ENCODE measurements around the gene EFNA1. TPM values are rescaled to one million over a fixed set of nuclear protein-coding genes. Genes with fewer than 3 reads are reported as not detected.

Gene EFNA1
- 0.89 and 0.91 TPM in 2 replicates for total RNA-seq (2014; rRNA removed; shearing (Covaris generic))

DNA sequence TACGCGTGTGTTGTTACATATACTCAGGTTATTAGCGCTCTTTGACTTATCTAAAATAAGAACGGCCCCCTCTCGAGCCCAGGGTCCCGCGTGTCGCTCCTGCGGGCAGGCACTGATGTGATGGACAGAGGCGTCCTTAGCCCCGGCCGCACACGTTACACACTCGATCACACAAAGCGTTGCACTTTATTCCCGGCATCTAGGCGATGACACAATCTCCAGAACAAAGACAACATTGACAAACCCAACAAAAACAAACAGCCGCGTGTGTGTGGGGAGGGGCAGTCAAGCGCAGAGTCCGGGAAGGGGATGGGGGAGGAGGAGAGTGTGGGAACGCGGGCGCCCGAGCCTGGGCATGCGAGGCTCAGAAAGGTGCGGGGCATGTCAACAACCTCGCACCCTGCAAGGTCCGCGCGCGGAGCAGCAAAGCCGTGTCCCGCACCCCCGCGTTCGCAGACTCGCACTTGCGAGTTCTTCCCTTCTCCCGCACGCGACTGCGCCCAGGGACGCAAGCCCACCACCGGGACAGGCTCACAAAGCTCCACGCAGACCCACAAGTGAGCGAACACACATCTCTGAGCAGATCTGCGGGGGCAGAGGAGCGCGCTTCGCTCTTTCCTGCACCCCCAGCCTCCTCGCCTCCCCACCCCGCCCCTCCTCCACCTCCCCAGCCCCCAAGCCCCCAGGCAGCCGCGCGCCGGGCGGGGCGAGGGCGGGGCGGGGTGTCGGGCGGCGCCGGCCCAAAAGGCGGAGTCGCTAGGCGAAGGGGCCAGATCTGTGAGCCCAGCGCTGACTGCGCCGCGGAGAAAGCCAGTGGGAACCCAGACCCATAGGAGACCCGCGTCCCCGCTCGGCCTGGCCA, at the start of gene EFNA1:
Gene EFNA1, plus strand, starts transcription at position 772 of the 862 bp plus-strand sequence. CDS start 102 bp downstream, outside the sequence.
- H3K27me3 ChIP-seq (replicated peaks) = peaks cover 23% of the 10 kb centered on the region
- H3K9me3 ChIP-seq (replicated peaks) = no peaks in the 10 kb centered on the region
- peak within 1 kb of the TSS; percentile 37 for H3K4me3 ChIP-seq
- H3K36me3 ChIP-seq = no peaks in the 10 kb centered on the region
- H3K27ac ChIP-seq = no peak within 1 kb of the TSS; the same call in 1 of the 2 replicates
- H3K4me1 ChIP-seq (replicated peaks) = peaks cover 65% of the 10 kb centered on the region
- peak; percentile 80 to 81 for DNase-seq (ENCODE audit: low read depth in 1 of 2, low spot score in 2 of 2)

DNA sequence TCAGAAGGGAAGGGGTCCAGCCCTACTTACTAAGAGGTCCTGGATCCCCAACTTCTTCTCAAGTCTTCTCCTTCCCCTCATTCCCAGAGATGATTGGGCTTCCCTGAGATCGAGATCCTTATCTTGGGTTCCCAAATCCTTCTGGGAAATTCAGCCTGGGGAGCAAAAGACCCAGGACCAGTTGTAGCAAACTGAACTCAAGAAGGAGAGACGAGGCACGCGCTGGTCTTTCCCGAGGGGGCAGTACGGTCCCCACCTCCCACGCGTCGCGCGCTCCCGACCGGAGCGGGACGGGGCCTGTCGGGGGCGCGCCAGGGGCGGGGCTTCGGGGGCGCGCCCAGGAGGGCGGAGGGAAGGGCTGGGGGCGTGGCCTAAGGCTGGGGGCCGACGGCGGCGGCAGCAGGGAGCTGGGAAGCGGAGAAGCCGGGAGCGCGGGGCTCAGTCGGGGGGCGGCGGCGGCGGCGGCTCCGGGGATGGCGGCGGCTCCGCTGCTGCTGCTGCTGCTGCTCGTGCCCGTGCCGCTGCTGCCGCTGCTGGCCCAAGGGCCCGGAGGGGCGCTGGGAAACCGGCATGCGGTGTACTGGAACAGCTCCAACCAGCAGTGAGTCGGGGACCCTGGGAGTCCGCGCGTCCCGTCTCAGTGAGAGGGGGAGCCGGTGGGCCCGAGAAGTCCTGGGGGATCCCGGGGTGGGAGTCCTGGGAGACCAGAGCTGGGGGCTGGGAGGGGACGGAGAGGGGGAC, 49.0 kb upstream of the EFNA1 start, which contains the start of gene EFNA3:
Gene EFNA3, plus strand, starts transcription at position 369 of the 741 bp plus-strand sequence. Its CDS starts 105 bp downstream, at position 474.
- peaks cover 68% of the 10 kb centered on the region for H3K27me3 ChIP-seq (replicated peaks)
- no peaks in the 10 kb centered on the region for H3K36me3 ChIP-seq
- H3K4me1 ChIP-seq (replicated peaks) = peaks cover 37% of the 10 kb centered on the region
- DNase-seq (ENCODE audit: low read depth in 1 of 2, low spot score in 2 of 2) = peak in 1 of 2 experiments; percentile 69
- H3K9me3 ChIP-seq (replicated peaks) = no peaks in the 10 kb centered on the region
- peak within 1 kb of the TSS; percentile 29 for H3K4me3 ChIP-seq
- H3K27ac ChIP-seq = no peak within 1 kb of the TSS

- H3K27ac ChIP-seq = no peak overlapping the region
- no peak overlapping the region for H3K4me3 ChIP-seq
- H3K27me3 ChIP-seq (replicated peaks) = peaks cover 72% of the 10 kb centered on the region
- DNase-seq (ENCODE audit: low read depth in 1 of 2, low spot score in 2 of 2) = no peak
- no peaks in the 10 kb centered on the region for H3K9me3 ChIP-seq (replicated peaks)
- H3K4me1 ChIP-seq (replicated peaks) = peaks cover 37% of the 10 kb centered on the region
- no peaks in the 10 kb centered on the region for H3K36me3 ChIP-seq
These were observed 48.5 kb upstream of the EFNA1 start for GRCh38 chr1:155079210-155079486.

GRCh38 chr1:155079487-155080311, 48.0 kb upstream of the EFNA1 start:
- DNase-seq (ENCODE audit: low read depth in 1 of 2, low spot score in 2 of 2) = no peak
- Histone ChIP-seq H3K4me1 (replicated peaks) (peaks cover 42% of the 10 kb centered on the region), H3K27me3 (replicated peaks) (peaks cover 68% of the 10 kb centered on the region), H3K4me3 (no peak overlapping the region), H3K36me3 (no peaks in the 10 kb centered on the region), H3K9me3 (replicated peaks) (no peaks in the 10 kb centered on the region), H3K27ac (no peak overlapping the region)

DNA sequence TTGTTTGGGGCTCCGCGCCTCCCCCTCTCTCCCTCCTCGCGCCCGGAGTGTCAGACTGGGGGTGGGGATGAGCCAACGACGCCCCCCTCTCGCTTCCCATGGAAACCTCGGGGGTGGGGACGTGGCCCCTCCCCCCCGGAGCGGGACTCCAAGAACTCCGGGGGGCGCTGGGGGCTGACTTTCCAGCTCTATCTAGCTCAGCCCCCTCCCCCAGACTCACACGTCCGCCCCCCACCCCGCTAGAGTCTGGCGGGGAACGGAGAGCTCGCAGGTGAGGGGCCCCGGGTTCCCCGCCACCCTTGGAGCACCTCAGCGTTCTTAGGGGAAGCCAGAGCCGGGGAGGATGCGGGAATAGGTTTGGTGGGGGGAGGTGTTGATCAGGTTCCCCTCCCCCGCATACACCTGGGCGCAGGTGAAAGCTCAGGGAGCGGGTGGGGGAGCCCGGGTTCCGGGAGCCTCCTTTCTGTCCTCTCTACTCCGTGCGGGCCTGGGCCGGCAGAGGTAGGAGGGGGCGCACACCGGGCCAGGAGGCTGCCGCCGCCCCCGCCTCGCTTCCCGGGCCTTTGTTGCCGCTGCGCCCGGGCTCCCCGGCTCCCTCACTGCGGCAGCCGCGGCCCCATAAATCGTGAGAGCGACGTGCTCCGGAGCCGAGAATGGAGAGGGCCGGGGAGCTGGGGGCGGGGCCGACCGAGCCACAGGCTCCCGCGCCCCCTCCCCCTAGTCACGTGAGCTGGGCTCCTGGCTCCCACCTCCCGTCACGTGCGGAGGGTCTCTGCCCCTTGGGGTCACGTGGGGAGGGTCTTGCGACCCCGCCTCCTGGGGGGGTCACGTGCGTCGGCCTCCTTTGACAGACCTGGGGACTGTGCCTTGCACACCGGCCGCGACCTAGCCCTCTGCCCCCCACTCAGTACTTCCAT, 47.1 kb upstream of the EFNA1 start:
- Histone ChIP-seq H3K27me3 (replicated peaks) (peaks cover 63% of the 10 kb centered on the region), H3K9me3 (replicated peaks) (no peaks in the 10 kb centered on the region), H3K4me3 (no peak overlapping the region), H3K4me1 (replicated peaks) (peaks cover 45% of the 10 kb centered on the region), H3K36me3 (no peaks in the 10 kb centered on the region), H3K27ac (no peak overlapping the region)
- DNase-seq (ENCODE audit: low read depth in 1 of 2, low spot score in 2 of 2) = no peak

DNA sequence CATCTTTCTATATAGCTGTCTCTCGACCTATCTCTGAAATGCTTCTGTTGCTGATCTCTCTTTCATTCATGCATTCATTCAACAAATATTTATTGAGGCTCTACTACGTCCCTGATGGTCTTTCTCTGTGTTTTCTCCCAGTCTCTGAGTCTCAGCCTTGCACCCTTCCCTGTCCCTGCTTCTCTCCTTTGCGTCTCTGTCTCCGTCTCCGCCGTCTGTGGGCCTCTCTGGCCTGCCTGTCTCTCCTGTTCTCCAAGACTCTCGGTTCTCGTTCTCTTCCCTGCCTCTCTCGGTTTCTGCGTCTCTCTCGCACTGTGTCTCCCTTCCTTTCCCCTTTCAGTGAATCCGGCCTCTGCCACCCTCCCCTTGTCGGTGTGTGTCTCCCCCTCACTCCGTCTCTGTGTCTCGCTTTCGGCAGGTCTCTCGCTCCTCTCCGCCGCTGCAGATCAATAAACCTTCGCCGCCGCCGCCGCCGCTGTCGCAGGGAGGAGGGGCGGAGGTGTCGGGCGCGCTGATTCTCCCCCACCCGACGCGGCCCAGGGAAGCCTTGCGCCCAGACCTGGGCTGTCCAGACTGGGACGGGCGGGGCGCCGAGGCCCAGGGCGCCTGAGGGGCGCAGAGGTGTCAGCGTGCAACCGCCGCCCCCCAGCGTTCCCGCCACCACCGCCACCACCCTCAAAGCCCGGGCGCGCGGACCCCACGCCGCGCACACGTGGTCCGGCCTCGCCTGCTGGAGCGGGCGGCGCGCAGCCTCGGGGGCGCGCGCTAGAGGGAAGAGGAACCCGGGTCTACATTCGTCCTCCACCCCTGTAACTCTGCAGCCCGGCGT, 46.0 kb upstream of the EFNA1 start:
- no peak overlapping the region for H3K4me3 ChIP-seq
- H3K36me3 ChIP-seq = no peaks in the 10 kb centered on the region
- no peak overlapping the region for H3K27ac ChIP-seq
- peaks cover 56% of the 10 kb centered on the region for H3K4me1 ChIP-seq (replicated peaks)
- no peak for DNase-seq (ENCODE audit: low read depth in 1 of 2, low spot score in 2 of 2)
- H3K27me3 ChIP-seq (replicated peaks) = peaks cover 63% of the 10 kb centered on the region
- H3K9me3 ChIP-seq (replicated peaks) = no peaks in the 10 kb centered on the region

DNA sequence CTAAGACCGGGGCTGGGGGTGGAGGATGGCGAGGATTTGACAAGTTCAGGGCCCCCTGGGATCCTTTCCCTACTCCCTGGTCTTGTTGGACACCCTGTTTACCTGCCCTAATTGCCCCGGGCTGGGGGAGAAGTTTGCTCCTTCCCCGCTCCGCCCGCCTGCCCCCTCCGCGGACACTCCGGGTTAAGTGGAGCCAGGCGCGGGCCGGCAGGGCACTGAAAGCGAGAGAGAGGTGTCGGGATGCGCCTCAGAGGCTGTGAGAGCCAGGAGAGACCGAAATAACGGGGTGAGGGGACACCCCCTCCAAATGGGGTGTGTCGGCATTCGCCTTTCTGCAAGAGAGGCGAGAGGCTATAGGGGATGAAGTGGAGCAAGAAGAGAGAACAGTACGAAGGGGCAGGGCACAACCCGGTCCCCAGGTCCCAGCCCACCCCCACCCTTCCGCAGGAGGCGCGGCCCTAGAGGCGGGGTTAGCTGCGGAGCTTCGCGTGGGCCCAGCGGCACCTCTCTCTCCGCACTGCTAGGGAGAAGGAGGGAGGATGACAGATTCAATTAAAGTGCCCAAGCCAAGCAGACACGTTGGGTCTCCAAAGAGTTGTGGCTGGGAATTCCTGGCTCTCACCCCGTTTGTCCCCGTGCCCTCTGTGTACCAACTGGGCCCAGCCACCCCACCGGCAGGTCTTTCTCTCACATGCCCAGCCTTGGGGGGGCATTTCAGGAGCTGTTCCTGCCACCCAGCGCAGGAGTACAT, 45.2 kb upstream of the EFNA1 start:
- Histone ChIP-seq H3K36me3 (no peaks in the 10 kb centered on the region), H3K9me3 (replicated peaks) (no peaks in the 10 kb centered on the region), H3K4me1 (replicated peaks) (peaks cover 64% of the 10 kb centered on the region), H3K4me3 (no peak overlapping the region), H3K27ac (no peak overlapping the region), H3K27me3 (replicated peaks) (peaks cover 61% of the 10 kb centered on the region)
- DNase-seq (ENCODE audit: low read depth in 1 of 2, low spot score in 2 of 2) = no peak

GRCh38 chr1:155083052-155083541, 44.6 kb upstream of the EFNA1 start:
- Histone ChIP-seq H3K4me3 (no peak overlapping the region), H3K9me3 (replicated peaks) (no peaks in the 10 kb centered on the region), H3K27me3 (replicated peaks) (peaks cover 60% of the 10 kb centered on the region), H3K27ac (no peak overlapping the region), H3K4me1 (replicated peaks) (peaks cover 66% of the 10 kb centered on the region), H3K36me3 (no peaks in the 10 kb centered on the region)
- no peak for DNase-seq (ENCODE audit: low read depth in 1 of 2, low spot score in 2 of 2)

DNA sequence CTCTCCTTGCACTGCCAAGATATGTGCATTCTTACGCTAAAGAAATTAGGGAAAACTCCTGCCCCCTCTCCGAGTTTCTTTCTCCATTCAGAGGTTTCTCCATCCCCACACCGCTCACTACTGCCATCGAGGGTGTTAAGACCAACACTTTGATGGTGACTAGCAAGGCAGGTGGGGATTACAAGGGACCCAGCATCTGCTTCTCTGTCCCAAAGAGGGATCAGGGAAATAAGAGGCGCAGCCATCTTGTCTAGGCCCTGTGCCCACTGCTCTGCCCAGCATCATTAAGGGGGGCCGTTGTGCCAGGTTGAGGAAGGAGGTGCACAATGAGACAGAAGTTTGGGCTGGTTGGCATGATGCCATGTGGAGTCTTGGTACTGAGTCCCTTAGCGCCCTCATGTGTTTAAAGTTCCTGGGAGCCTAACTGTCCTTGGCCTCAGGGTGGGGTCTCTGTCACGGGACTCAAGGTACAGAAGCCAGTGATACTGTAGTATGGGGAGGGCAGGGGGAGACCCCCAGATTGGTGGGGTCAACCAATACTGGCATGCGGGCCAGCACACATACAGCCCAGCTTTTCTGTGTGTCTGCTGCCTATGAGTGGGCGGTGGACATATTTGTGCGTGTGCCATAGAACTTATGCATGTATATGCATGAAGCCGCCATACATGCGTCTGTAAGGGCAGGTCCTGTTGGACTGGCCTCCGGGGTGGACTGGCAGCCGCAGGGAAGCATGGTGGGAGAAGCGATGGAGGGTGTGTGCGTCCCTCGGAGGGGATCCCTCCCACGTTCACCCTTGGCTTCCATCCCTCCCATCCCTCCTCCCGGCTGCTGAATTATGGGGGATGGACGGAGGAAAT, 43.6 kb upstream of the EFNA1 start:
- no peak for DNase-seq (ENCODE audit: low read depth in 1 of 2, low spot score in 2 of 2)
- no peak overlapping the region for H3K27ac ChIP-seq
- H3K9me3 ChIP-seq (replicated peaks) = no peaks in the 10 kb centered on the region
- H3K4me1 ChIP-seq (replicated peaks) = peaks cover 58% of the 10 kb centered on the region
- peak overlapping the region; percentile 46 for H3K4me3 ChIP-seq
- H3K36me3 ChIP-seq = no peaks in the 10 kb centered on the region
- peaks cover 50% of the 10 kb centered on the region for H3K27me3 ChIP-seq (replicated peaks)

- Histone ChIP-seq H3K4me1 (replicated peaks) (peaks cover 50% of the 10 kb centered on the region), H3K27ac (no peak overlapping the region), H3K36me3 (no peaks in the 10 kb centered on the region), H3K9me3 (replicated peaks) (no peaks in the 10 kb centered on the region), H3K27me3 (replicated peaks) (peaks cover 41% of the 10 kb centered on the region), H3K4me3 (peak overlapping the region; percentile 46)
- DNase-seq (ENCODE audit: low read depth in 1 of 2, low spot score in 2 of 2) = peak; percentile 94 to 98
These were observed 42.8 kb upstream of the EFNA1 start for GRCh38 chr1:155084722-155085503.

Measured in SJSA1 (cell line).